Right lobe of liver (tissue), 6 donors: ENCODE results near the gene GMEB1. TPM values are rescaled to one million over a fixed set of nuclear protein-coding genes. Genes with fewer than 3 reads are reported as not detected.
"Not testable (repeated sequence)": the region's sequence is repeated elsewhere in the genome, so short reads cannot be mapped to it uniquely, and the experiment has no call there.

ENCODE experiments used
- ATAC-seq, 4 donors: fragments of 200-7000 bp; cut with Tn5 transposase; one replicate each; pipeline ENCODE4 v1.9.1; 2020; ENCODE audit warnings: mild to moderate bottlenecking in 4 of 4, moderate library complexity in 4 of 4
- DNase-seq, 3 donors: peaks; one replicate each; pipeline ENCODE4 v3.0.0-alpha.2; 2020
- H3K27ac ChIP-seq, 3 donors: fragments of 200-600 bp; one replicate each; pipeline ENCODE4 v1.8.0; 2022
- H3K27me3 ChIP-seq, 2 donors: fragments of 200-600 bp; one replicate each; pipeline ENCODE4 v1.8.0; 2022
- H3K36me3 ChIP-seq, 4 donors: fragments of 200-600 bp; sonication (generic) in 1 of 4; one replicate each; pipeline versions ENCODE4 v1.5.1 to v1.8.0; 2017 to 2022; ENCODE audit warnings: control low read depth in 1 of 4
- H3K4me1 ChIP-seq, 4 donors: fragments of 200-600 bp; sonication (generic) in 1 of 4; one replicate each; pipeline versions ENCODE4 v1.5.1 to v1.8.0; 2017 to 2022; ENCODE audit warnings: control low read depth in 1 of 4
- H3K4me3 ChIP-seq, 3 donors: fragments of 200-600 bp; one replicate each; pipeline ENCODE4 v1.8.0; 2022
- H3K9me3 ChIP-seq, 4 donors: fragments of 200-600 bp; sonication (generic) in 1 of 4; one replicate each; pipeline versions ENCODE4 v1.5.1 to v1.8.0; 2017 to 2022; ENCODE audit warnings: control low read depth in 1 of 4
- CTCF ChIP-seq, 4 donors: fragments of 200-600 bp in 3 of 4; fragments of 450-650 bp in 1 of 4; IDR thresholded peaks; one replicate each; pipeline versions ENCODE4 v1.5.1 to v1.8.0; 2016 to 2022; ENCODE audit warnings: antibody characterized with exemption in 4 of 4, mild to moderate bottlenecking in 2 of 4
- POLR2A ChIP-seq: fragments of 450-650 bp; IDR thresholded peaks from one replicate; pipeline ENCODE4 v1.6.1; 2017; ENCODE audit warnings: antibody characterized with exemption, mild to moderate bottlenecking
- WGBS: methylation state at CpG from one replicate; pipeline ENCODE4 v1.1.6; 2018; ENCODE audit warnings: low coverage, low lambda C conversion rate; ENCODE audit not compliant: insufficient coverage; ENCODE audit errors: missing lambda C conversion rate; 5-methylcytosine and 5-hydroxymethylcytosine counted together
- intact Hi-C, 2 donors: fragments of 100-400 bp; cut with DNase I; formaldehyde crosslinking; loops; one replicate each; pipeline versions ENCODE4 v1.11.2 to v1.14.1; 2022
- total RNA-seq, 6 experiments: library from RNA; depleted of rRNA in 2 of 6; stranded (reverse); fragments of >200 nt in 2 of 6; fragmentation: NEBNext Ultra II Directional in 3 of 6; extraction: Animal tissue kit (Norgen Biotek cat#: 25700) in 3 of 6; gene quantifications; one replicate each; pipeline versions ENCODE4 v1.1.0 to v1.2.4, GENCODE V29; 2016 to 2023
- donor health status: DM: no; HTN: yes; CAD: no.
- donor health status: DM: no; HTN: no; CAD: no.
- donor health status: DM: no; HTN: no; CAD: no.
- donor health status: DM: no; HTN: yes; CAD: no.
- donor health status: DM: no; HTN: yes; CAD: no.

The GMEB1 gene
- total RNA-seq, 6 experiments from 2014 or later = 2.8 to 5.7 (median 4.6) TPM

GRCh38 chr1:28671254-28671780 lies 2.7 kb downstream of the GMEB1 start:
- WGBS = 96% methylated on average over 16 of the region's 20 CpGs
- TF ChIP-seq CTCF (IDR thresholded peaks at IDR 0.05) (no peak), POLR2A (no peak)
- Histone ChIP-seq H3K9me3 (no peaks in the 10 kb centered on the region), H3K4me3 (no peak overlapping the region), H3K27me3 (no peaks in the 10 kb centered on the region), H3K4me1 (peaks cover 0 to 14% (median 0%) of the 10 kb centered on the region in 4 donors), H3K36me3 (no peaks in the 10 kb centered on the region), H3K27ac (no peak overlapping the region)
- intact Hi-C loops = no loop called here
- ATAC-seq (no peak), DNase-seq (no peak)

DNA sequence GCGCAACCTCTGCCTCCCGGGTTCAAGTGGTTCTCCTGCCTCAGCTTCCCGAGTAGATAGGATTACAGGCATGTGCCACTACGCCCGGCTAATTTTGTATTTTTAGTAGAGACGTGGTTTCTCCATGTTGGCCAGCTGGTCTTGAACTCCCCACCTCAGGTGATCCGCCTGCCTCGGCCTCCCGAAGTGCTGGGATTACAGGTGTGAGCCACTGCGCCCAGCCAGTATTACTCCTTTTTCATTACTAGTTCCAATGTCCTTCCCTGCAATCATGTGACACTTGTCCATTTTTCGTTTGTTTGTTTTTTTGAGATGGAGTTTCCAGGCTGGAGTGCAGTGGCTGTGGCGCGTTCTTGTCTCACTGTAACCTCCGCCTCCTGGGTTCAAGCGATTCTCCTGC lies 4.4 kb downstream of the GMEB1 start:
- 90% methylated on average over 15 of the region's 15 CpGs for WGBS
- H3K27ac ChIP-seq, intact Hi-C loops, H3K27me3 ChIP-seq, H3K36me3 ChIP-seq, DNase-seq, ATAC-seq, H3K4me3 ChIP-seq, H3K9me3 ChIP-seq: not testable (repeated sequence)
- peaks cover 0 to 12% (median 0%) of the 10 kb centered on the region in 4 donors for H3K4me1 ChIP-seq

GRCh38 chr1:28675924-28676257 lies 7.3 kb downstream of the GMEB1 start:
- Histone ChIP-seq H3K27ac (no peak overlapping the region), H3K9me3 (no peaks in the 10 kb centered on the region), H3K4me3 (no peak overlapping the region), H3K4me1 (no peaks in the 10 kb centered on the region), H3K36me3 (no peaks in the 10 kb centered on the region), H3K27me3 (no peaks in the 10 kb centered on the region)
- intact Hi-C loops = no loop called here
- no peak for DNase-seq
- TF ChIP-seq CTCF (IDR thresholded peaks at IDR 0.05) = no peak
- TF ChIP-seq POLR2A = no peak
- no peak for ATAC-seq

DNA sequence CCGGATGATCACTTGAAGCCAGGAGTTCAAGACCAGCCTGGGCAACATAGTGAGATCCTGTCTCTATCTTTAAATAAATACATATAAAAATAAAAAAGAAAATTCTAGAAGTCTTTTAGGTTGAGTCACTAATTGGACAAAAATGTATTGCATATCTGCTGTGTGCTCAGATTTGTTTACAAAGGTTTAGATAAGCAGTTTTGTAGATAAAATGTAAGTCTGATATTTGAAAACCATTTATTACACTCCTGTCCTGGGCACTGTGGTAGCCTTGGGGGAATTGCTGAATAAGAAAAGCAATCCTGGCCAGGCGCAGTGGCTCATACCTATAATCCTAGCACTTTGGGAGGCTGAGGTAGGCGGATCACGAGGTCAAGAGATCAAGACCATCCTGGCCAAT lies 11.6 kb downstream of the GMEB1 start:
- DNase-seq (no peak), ATAC-seq (no peak)
- Histone ChIP-seq H3K27ac (no peak overlapping the region), H3K4me1 (no peaks in the 10 kb centered on the region), H3K27me3 (no peaks in the 10 kb centered on the region), H3K9me3 (no peaks in the 10 kb centered on the region), H3K36me3 (peaks cover 0 to 15% (median 0%) of the 10 kb centered on the region in 4 donors), H3K4me3 (no peak overlapping the region)
- 97% methylated on average over 4 of the region's 4 CpGs for WGBS
- intact Hi-C loops = no loop called here
- TF ChIP-seq CTCF (IDR thresholded peaks at IDR 0.05) (no peak), POLR2A (no peak)

DNA sequence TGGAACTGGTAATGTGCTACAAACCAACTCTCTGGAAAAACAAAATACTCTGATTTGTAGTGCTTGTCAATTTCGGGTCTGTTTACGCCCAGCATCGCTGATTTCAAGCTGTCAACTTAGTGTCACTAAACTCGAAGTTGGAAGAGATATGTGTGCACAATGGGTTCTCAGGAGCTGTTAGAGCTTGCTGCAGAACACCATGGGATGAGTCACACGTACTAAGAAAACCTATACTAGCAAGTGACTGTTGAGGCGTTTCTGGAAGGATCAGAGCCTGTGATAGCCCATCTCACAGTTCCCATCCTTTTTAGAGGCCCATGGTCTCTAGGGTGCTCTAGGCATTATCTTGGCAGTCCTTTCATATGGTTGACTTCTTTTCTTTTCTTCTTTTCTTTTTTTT lies 14.3 kb downstream of the GMEB1 start:
- TF ChIP-seq POLR2A (no peak), CTCF (IDR thresholded peaks at IDR 0.05) (no peak)
- DNase-seq (no peak), ATAC-seq (no peak)
- peaks cover 0 to 18% (median 0%) of the 10 kb centered on the region in 4 donors for H3K36me3 ChIP-seq
- no peaks in the 10 kb centered on the region for H3K4me1 ChIP-seq
- H3K9me3 ChIP-seq = no peaks in the 10 kb centered on the region
- H3K27me3 ChIP-seq = no peaks in the 10 kb centered on the region
- H3K27ac ChIP-seq = no peak overlapping the region
- 85% methylated on average over 6 of the region's 6 CpGs for WGBS
- intact Hi-C loops = no loop called here
- no peak overlapping the region for H3K4me3 ChIP-seq
